ENCODE results near the gene ELFN2. TPM values are rescaled to one million over a fixed set of nuclear protein-coding genes. Genes with fewer than 3 reads are reported as not detected.
"Not testable (repeated sequence)": the region's sequence is repeated elsewhere in the genome, so short reads cannot be mapped to it uniquely, and the experiment has no call there.

The ELFN2 gene
- total RNA-seq, 1 donor from 2014 or later: 0.23 TPM

DNA sequence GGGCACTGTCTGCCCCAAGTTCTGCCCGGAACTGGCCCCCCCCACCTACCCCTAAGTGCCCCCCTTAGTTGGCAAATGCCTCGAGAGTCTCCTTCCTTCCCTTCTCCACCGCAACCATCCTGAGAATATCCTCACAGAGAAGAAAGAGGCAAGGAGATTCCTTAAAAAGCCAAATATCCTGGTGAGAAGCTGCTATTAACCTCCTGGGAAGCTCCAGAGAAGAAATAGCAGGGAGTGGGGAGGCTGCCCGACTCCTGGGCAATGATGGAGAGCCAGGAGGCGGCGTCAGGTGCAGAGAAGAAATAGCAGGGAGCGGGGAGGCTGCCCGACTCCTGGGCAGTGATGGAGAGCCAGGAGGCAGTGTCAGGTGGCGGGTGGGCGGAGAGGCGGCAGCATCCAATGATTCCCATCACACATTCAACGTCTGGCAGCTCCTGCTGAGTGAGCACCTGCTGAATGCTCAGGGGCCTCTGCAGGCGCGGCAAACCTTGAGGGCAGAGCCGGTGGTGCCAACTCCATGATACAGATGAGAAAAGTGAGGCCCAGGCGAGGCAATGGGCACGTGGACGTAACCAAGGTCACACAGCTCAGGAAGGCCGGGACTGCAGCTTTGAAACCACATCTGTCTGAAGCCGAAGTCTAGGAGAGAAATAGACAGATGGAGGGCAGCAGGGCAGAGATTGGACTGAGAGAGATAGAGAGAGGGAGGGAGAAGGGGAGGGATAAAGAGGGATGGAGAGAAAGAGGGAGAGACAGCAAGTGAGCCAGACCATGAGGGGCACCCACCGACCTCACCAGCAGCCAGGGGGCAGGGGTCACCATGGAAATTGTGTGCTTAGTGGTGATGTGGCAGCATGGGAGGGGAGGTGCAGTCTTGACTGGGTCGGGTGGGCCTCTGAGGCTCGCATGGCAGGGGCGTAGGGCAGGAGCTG lies 86.7 kb downstream of the ELFN2 start:
- no peak for ATAC-seq

DNA sequence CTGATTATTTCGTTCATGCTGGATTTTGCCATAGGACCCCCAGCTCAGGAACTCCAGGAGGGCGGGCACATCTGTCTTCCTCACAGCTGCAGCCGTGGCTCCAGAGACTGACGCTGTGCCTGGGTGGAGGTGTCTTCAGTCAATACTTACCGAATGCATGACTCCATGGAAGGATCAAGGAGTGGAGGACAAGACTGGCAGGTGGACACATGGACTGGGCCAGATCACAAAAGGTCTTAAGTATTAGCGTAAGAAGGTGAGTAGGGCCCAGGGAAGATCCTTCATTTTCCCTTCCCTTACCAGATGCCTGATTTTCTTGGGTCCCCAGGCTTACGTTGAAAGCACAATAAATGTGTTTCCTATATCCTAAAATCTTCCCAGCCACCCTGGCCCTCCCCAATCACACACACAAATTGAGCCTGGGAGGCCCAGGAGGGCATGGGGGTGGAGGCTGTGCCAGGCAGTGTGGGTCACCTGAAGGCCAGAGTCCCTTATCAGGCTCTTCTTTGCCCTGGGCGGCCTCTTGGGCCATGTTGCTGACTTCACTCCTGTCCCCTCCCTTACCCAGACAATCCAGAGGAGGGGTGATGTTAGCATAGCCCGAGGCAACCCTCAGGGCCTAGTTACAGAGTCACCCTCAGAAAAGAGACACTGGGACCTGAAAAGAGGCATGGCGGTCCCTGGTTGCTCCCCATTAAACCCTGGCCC lies 88.6 kb downstream of the ELFN2 start:
- ATAC-seq: peak; percentile 80
- DNase-seq (ENCODE audit: low spot score): no peak

More for the DNA sequence above, 86.7 kb downstream of the ELFN2 start:
- DNase-seq (ENCODE audit: low spot score): no peak

DNA sequence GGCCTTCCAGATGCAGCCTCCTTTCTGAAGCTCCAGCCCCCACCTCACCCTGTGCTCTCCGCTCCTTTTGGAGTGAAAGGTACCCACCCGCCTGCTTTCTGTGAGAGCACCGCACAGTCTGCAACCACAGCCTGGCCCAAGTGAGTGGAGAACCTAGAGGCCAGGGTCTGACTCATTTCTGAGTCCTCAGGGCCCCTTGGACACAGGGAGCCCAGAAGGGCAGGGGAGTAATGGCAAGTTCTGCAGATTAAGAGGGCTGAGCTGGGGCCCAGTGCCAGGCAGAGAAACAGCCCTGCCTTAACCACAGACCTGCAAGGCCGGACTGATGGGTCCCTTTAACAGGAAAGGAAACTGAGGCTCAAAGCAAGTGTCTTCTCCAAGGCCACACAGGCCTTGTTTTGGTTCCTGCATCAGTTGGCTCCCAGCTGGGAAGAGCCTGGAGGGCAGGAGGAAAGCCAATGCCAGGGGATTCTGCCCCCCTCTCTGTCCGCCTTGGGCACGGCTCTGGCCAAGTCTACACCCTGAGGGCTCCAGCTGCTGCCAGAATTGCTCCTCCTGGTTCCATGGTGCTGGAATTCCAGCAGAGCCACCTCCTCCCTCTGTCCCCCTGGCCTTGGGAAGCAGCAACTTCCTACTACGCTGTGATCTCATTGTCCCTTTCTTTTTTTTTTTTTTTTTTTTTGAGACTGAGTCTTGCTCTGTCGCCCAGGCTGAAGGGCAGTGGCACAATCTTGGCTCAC lies 89.9 kb downstream of the ELFN2 start:
- DNase-seq (ENCODE audit: low spot score) (no peak), ATAC-seq (no peak)

DNA sequence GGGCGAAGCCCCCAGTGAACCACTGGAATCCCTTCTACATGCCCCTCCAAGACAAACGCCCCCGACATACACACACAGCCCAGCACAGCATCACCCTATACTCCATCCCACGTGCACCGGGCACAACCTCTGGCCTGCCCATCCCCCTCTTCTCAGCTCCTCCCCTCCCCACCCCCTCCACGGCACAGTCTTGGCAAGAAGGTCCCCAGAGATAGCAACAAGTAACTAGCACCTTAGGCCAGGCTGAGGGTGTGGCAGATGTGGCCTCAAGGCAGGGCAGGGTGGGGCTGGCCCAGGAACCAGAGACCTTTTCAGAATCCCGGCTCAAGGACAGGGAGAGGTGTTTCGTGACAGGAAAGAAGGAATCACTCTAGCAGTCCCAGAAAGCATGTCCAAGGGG lies 90.7 kb downstream of the ELFN2 start:
- ATAC-seq: no peak
- no peak for DNase-seq (ENCODE audit: low spot score)

DNA sequence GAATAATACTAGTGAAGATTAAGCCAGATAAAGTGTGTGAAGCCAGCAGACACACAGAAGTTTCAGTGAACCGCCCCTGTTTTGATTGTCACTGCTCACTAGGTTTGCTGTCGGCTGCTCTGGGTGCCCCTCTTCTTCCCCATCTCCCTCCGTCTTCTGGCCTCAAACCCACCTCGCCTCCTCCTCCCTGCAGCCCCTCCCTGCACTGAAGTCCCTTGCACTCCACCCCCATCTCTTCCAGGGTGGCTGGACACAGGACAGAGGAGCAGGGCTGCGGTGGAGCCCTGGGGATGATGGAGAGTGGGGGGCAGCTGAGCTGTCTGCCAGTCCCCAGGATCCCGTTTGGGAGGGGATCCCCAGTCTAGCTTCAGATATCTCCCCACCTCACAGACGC lies 91.5 kb downstream of the ELFN2 start:
- ATAC-seq (no peak), DNase-seq (ENCODE audit: low spot score) (no peak)

GRCh38 chr22:37334859-37335805 lies 92.1 kb downstream of the ELFN2 start:
- no peak for ATAC-seq
- DNase-seq (ENCODE audit: low spot score): no peak

DNA sequence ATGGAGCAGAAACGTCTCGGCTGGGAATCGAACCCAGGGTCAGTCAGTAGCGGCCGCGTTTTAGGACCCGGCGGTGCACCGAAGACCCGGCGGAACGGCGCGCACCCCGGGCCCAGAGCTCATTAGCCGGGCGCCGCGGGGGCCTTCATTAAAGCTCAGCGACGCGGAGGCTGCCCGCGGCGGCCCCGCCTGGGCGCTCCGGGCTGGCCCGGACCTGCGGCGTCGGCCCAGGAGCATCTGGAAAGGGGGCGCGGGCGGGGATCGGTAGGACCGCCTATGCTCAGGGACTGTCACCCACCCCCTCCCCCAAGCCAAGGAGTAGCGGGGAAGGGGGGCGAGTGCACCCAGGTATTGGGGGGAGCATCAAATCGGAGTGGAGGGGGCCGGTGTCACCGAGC lies 92.8 kb downstream of the ELFN2 start:
- DNase-seq (ENCODE audit: low spot score) (no peak), ATAC-seq (no peak)

GRCh38 chr22:37333724-37334460 lies 93.4 kb downstream of the ELFN2 start:
- no peak for ATAC-seq
- DNase-seq (ENCODE audit: low spot score): no peak

GRCh38 chr22:37331856-37332536 lies 95.3 kb downstream of the ELFN2 start:
- DNase-seq (ENCODE audit: low spot score) (no peak), ATAC-seq (no peak)

GRCh38 chr22:37331034-37331428 lies 96.2 kb downstream of the ELFN2 start:
- no peak for DNase-seq (ENCODE audit: low spot score)

DNA sequence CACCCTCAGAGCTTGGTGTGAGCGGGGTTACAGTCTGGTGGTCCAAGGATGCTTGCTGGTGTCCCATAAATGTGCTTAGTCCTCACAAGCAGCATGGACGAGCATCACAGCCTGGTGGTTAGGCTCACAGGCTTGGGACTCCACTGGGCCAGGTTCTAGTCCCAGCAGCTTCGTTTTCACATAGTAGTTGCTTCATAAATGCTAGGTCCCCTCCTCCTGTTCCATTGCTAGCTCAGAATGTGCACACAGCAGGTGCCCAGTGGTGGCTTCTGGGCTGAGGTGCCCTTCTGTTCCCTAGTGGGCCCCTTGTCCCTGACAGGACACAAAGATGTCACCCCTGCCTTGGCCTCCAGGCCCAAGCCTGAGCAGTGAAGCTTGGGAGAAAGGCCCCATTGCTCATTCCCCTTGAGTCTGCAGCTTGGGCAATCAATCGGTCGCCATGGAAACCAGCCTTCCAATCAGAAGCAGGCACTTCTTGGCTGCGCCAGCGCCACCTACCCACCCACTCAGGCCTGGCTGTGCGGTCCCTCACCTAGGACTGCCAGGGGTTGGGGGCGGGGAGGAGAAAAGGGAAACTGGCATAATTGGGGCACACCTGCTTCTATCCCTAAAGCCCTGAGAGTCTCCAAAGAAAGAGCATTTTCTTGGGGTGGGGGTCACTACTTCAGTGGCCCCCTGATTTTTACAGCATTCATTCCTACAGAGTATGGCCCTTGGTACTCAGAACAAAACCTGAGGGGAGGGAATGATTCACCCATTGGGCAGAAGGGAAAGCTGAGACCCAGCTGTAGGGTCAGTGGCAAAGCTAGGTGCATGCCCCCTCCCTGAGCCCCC lies 96.9 kb downstream of the ELFN2 start:
- no peak for ATAC-seq
- no peak for DNase-seq (ENCODE audit: low spot score)

More at GRCh38 chr22:37331034-37331428, 96.2 kb downstream of the ELFN2 start:
- no peak for ATAC-seq

- DNase-seq (ENCODE audit: low spot score) (no peak), ATAC-seq (no peak)
Measured at GRCh38 chr22:37329238-37330140, 97.8 kb downstream of the ELFN2 start.

DNA sequence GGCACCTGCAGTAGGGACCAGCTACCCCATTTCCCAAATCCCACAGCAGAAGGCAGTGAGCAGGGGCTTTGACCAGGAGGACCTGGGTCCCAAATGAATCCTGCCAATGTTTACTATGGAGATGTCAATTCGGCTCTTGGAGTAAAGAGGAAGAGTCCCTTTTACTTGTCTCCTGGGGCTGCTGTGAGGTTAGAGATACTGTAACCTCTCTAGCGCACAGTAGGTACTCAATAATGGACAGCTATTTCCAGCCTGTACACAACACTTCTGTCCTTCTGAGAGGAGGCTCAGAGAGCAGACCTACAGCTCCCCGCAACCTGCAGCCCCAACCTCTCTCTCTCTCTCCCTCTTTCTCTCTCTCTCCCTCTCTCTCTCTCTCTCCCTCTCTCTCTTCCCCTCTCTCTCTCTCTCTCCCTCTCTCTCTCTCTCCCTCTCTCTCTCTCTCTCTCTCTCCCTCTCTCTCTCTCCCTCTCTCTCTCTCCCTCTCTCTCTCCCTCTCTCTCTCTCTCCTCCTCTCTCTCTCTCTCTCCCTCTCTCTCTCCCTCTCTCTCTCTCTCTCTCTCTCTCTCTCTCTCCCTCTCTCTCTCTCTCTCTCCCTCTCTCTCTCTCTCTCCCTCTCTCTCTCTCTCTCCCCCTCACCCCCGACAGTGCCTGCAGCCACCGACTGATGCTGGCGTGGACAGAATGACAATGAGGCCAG lies 98.6 kb downstream of the ELFN2 start:
- not testable (repeated sequence) for DNase-seq (ENCODE audit: low spot score); ATAC-seq

- DNase-seq (ENCODE audit: low spot score) (no peak), ATAC-seq (no peak)
Measured at GRCh38 chr22:37328017-37328416, 99.3 kb downstream of the ELFN2 start.

GRCh38 chr22:37326726-37327125 lies 100.6 kb downstream of the ELFN2 start:
- ATAC-seq (peak; percentile 85), DNase-seq (ENCODE audit: low spot score) (peak; percentile 94)

DNA sequence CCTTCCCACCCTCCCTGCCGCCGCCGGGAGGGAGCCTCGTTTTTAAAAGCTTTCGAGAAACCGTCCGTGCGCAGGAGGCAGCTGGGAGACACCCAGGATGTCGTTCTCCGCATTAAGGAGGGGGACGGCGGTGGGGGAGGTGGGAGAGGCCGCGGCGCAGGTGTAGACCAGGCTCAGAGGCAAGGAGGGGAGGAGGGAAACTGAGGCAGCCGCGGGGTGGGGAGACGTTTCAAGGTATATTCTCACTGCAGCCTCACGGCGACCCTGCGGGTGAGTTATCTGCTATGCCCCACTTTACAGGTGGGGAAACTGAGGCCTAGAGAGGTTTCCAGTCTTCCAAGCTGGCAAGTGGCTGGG lies 102.3 kb downstream of the ELFN2 start:
- no peak for DNase-seq (ENCODE audit: low spot score)

More for the DNA sequence above, 102.3 kb downstream of the ELFN2 start:
- ATAC-seq: no peak
